GM19463 (cell line): ENCODE results near the gene NDUFA6.
"Not testable (repeated sequence)": the region's sequence is repeated elsewhere in the genome, so short reads cannot be mapped to it uniquely, and the experiment has no call there.

ENCODE experiments used
- ATAC-seq: cut with Tn5 transposase; IDR thresholded peaks from one replicate; pipeline ENCODE4 v1.9.1; 2021; ENCODE audit warnings: mild to moderate bottlenecking, moderate library complexity; ENCODE audit not compliant: unreplicated experiment

NDUFA6 gene

GRCh38 chr22:42072606-42073330 is 17.8 kb downstream of the NDUFA6 start:
- no peak for ATAC-seq

- not testable (repeated sequence) for ATAC-seq
These were observed 19.1 kb downstream of the NDUFA6 start for GRCh38 chr22:42071508-42071907.

- ATAC-seq = peak; percentile 93
These were observed 19.8 kb downstream of the NDUFA6 start, which contains the start of gene NAGA for GRCh38 chr22:42070517-42071422. TSS of gene NAGA (minus strand) at chr22:42070812. CDS start at chr22:42070297, 515 bp downstream.

- no peak for ATAC-seq
These were observed 20.6 kb downstream of the NDUFA6 start for GRCh38 chr22:42069801-42070516.

- no peak for ATAC-seq
These were observed 22.3 kb downstream of the NDUFA6 start for GRCh38 chr22:42068291-42068690.

GRCh38 chr22:42067671-42068251 is 22.8 kb downstream of the NDUFA6 start:
- ATAC-seq = no peak

GRCh38 chr22:42066937-42067336 is 23.6 kb downstream of the NDUFA6 start:
- no peak for ATAC-seq

GRCh38 chr22:42066126-42066761 is 24.3 kb downstream of the NDUFA6 start:
- ATAC-seq = no peak

GRCh38 chr22:42065438-42066125 is 25.0 kb downstream of the NDUFA6 start:
- ATAC-seq = no peak

- no peak for ATAC-seq
These were observed 25.9 kb downstream of the NDUFA6 start for GRCh38 chr22:42064629-42065028.

GRCh38 chr22:42062506-42063170 is 27.9 kb downstream of the NDUFA6 start:
- ATAC-seq = no peak

- no peak for ATAC-seq
These were observed 29.5 kb downstream of the NDUFA6 start for GRCh38 chr22:42061041-42061440.

- no peak for ATAC-seq
These were observed 30.1 kb downstream of the NDUFA6 start for GRCh38 chr22:42060489-42060888.

GRCh38 chr22:42056757-42057511 is 33.6 kb downstream of the NDUFA6 start:
- no peak for ATAC-seq

GRCh38 chr22:42052765-42053164 is 37.8 kb downstream of the NDUFA6 start:
- ATAC-seq = no peak

- no peak for ATAC-seq
These were observed 39.9 kb downstream of the NDUFA6 start for GRCh38 chr22:42050641-42051180.

GRCh38 chr22:42041784-42042183 is 48.8 kb downstream of the NDUFA6 start:
- ATAC-seq = no peak

- no peak for ATAC-seq
These were observed 51.3 kb downstream of the NDUFA6 start for GRCh38 chr22:42039271-42039670.
